Body of pancreas (tissue), 4 donors: ENCODE measurements around the gene METTL18. TPM values are rescaled to one million over a fixed set of nuclear protein-coding genes. Genes with fewer than 3 reads are reported as not detected.

Experiments
- ATAC-seq: fragments of 150-250 bp; one replicate; pipeline ENCODE4 v1.9.1; 2016
- DNase-seq, 4 donors: peaks; one replicate each; pipeline ENCODE4 v3.0.0-alpha.2; 2019
- H3K27ac ChIP-seq, 4 donors: fragments of 200-600 bp; sonication (generic); 1 replicate in 3 of 4; 2 replicates in 1 of 4; pipeline versions ENCODE4 v1.5.1 to v1.6.1; 2016 to 2019; ENCODE audit warnings: mild to moderate bottlenecking in 1 of 4, mixed read lengths in 1 of 4, moderate library complexity in 1 of 4
- H3K27me3 ChIP-seq, 2 donors: fragments of 200-600 bp; sonication (generic); one replicate each; pipeline ENCODE4 v1.6.0; 2016; ENCODE audit warnings: mild to moderate bottlenecking in 1 of 2
- H3K36me3 ChIP-seq, 2 donors: fragments of 200-600 bp; sonication (generic); replicated peaks in 1 of 2; 2 replicates each; pipeline ENCODE4 v1.5.1; 2016; ENCODE audit warnings: low read depth in 2 of 2; ENCODE audit not compliant: insufficient read depth in 1 of 2
- H3K4me1 ChIP-seq: fragments of 200-600 bp; sonication (generic); one replicate; pipeline ENCODE4 v1.6.0; 2016
- H3K4me3 ChIP-seq, 2 donors: fragments of 200-600 bp; sonication (generic); 1 replicate in 1 of 2; 2 replicates in 1 of 2; pipeline ENCODE4 v1.5.1; 2016 to 2019
- H3K9me3 ChIP-seq, 3 donors: fragments of 200-600 bp; sonication (generic); 1 replicate in 2 of 3; 2 replicates in 1 of 3; pipeline ENCODE4 v1.5.1; 2016
- POLR2A ChIP-seq, 3 donors: fragments of 450-650 bp; IDR thresholded peaks; one replicate each; pipeline ENCODE4 v1.6.1; 2016; ENCODE audit warnings: antibody characterized with exemption in 3 of 3, mild to moderate bottlenecking in 2 of 3
- WGBS, 2 donors: methylation state at CpG; one replicate each; pipeline ENCODE4 v1.1.5; 2017; 5-methylcytosine and 5-hydroxymethylcytosine counted together
- intact Hi-C: fragments of 100-400 bp; cut with DNase I; formaldehyde crosslinking; loops from one replicate; pipeline ENCODE4 v1.15.1; 2023
- total RNA-seq, 2 donors: library from RNA; depleted of rRNA; stranded (reverse); fragments of >200 nt; gene quantifications; one replicate each; pipeline ENCODE4 v1.1.0, GENCODE V29; 2016
- TF ChIP-seq, protein P1 (sequence below), 7 experiments: fragments of 450-650 bp in 4 of 7; fragments of 200-600 bp in 3 of 7; sonication (generic) in 3 of 7; IDR thresholded peaks; one replicate each; pipeline ENCODE4 v1.5.1; 2016 to 2019; ENCODE audit warnings: antibody characterized with exemption in 7 of 7

Gene METTL18
- total RNA-seq, 2 donors from 2014 or later, result 2.6 to 6.0 TPM

GRCh38 chr1:169802888-169803287 lies 8.2 kb upstream of the METTL18 start:
- Histone ChIP-seq H3K4me1 (no peaks in the 10 kb centered on the region), H3K4me3 (no peak overlapping the region), H3K9me3 (no peaks in the 10 kb centered on the region), H3K36me3 (peaks cover 0 to 5% of the 10 kb centered on the region in 2 donors), H3K27ac (no peak overlapping the region), H3K27me3 (no peaks in the 10 kb centered on the region)
- no peak for TF ChIP-seq POLR2A (IDR thresholded peaks at IDR 0.05)
- TF ChIP-seq, protein P1, sequence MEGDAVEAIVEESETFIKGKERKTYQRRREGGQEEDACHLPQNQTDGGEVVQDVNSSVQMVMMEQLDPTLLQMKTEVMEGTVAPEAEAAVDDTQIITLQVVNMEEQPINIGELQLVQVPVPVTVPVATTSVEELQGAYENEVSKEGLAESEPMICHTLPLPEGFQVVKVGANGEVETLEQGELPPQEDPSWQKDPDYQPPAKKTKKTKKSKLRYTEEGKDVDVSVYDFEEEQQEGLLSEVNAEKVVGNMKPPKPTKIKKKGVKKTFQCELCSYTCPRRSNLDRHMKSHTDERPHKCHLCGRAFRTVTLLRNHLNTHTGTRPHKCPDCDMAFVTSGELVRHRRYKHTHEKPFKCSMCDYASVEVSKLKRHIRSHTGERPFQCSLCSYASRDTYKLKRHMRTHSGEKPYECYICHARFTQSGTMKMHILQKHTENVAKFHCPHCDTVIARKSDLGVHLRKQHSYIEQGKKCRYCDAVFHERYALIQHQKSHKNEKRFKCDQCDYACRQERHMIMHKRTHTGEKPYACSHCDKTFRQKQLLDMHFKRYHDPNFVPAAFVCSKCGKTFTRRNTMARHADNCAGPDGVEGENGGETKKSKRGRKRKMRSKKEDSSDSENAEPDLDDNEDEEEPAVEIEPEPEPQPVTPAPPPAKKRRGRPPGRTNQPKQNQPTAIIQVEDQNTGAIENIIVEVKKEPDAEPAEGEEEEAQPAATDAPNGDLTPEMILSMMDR (IDR thresholded peaks at IDR 0.05), result no peak
- no peak for ATAC-seq
- no peak for DNase-seq
- intact Hi-C loops, result no loop called here

DNA sequence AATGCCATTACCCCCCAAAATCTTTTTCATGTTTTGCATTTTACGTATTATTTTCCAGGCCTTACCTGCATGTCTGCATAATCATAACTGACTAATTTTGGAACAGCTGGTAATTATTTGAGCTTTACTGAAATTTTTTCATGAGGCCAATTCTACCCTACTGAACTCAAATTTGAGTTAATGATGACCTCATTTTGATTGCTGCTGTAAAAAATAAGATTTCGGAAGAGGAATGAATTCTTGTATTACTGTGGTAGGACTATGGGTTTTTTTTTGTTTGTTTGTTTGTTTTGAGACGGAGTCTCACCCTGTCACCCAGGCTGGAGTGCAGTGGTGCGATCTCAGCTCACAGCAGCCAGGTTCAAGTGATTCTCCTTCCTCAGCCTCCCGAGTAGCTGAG lies 2.6 kb upstream of the METTL18 start:
- WGBS, 2 donors, result 90 to 92% methylated on average over 5 of the region's 5 CpGs
- DNase-seq (no peak), ATAC-seq (no peak)
- no peaks in the 10 kb centered on the region for H3K9me3 ChIP-seq
- TF ChIP-seq, protein P1 (IDR thresholded peaks at IDR 0.05), result no peak
- no peak for TF ChIP-seq POLR2A (IDR thresholded peaks at IDR 0.05)
- no peak overlapping the region for H3K27ac ChIP-seq
- intact Hi-C loops, result no loop called here
- no peaks in the 10 kb centered on the region for H3K27me3 ChIP-seq
- H3K4me1 ChIP-seq, result peaks cover 15% of the 10 kb centered on the region
- H3K4me3 ChIP-seq, result no peak overlapping the region
- H3K36me3 ChIP-seq, result no peaks in the 10 kb centered on the region

DNA sequence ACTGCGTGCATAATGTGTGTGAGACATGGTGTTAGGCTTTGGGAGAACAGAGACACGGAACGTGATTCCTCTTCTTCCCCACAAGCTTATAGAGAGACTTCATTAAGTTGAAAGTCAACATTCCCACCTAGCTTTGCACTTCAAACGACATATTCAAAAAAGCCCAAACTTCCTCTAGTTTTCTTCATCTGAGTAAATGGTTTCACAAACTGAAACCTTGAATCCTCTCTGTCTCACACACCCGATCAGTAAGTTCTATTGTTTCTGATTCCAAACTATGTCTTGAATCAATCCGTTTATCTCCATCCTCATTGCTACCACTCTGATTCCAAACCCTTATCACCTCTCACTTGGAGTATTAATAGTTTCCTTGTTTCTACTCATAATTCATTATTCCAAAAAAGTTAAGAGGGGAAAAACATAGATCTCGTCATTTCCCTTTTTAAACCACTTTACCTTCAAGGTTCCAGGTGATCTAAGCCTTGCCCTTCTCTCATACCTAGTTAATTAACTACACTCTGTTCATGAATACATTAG lies 1.6 kb upstream of the METTL18 start:
- TF ChIP-seq, protein P1 (IDR thresholded peaks at IDR 0.05), result no peak
- no peak for TF ChIP-seq POLR2A (IDR thresholded peaks at IDR 0.05)
- Histone ChIP-seq H3K27me3 (no peaks in the 10 kb centered on the region), H3K4me1 (peaks cover 15% of the 10 kb centered on the region), H3K9me3 (no peaks in the 10 kb centered on the region), H3K4me3 (no peak overlapping the region), H3K36me3 (no peaks in the 10 kb centered on the region), H3K27ac (no peak overlapping the region)
- DNase-seq (no peak), ATAC-seq (no peak)
- intact Hi-C loops, result no loop called here
- WGBS, 2 donors, result 78 to 79% methylated on average over 7 of the region's 7 CpGs

DNA sequence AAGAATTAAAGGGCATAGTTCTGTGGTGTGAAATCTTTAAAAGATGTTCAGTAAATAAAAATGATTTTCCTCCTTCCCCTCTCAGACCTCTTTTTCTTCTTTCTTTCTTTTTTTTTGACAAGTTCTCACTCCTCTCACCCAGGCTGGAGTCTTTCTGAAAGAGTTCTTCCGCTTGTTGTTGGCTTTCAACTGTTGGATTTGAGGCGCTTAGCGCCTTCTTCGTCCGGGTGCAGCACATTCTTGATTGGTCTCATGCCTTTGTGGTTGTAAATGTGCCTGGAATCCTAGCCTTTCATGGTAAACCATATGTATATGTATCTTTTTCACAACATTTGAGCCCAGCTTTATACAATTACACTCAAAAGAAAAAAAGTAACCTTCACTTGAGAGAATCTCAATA lies 980 bp upstream of the METTL18 start:
- H3K27ac ChIP-seq, result no peak overlapping the region
- intact Hi-C loops, result no loop called here
- WGBS, 2 donors, result 4 to 20% methylated on average over 5 of the region's 5 CpGs
- no peak for ATAC-seq
- H3K4me3 ChIP-seq, result no peak overlapping the region
- H3K36me3 ChIP-seq, result no peaks in the 10 kb centered on the region
- H3K4me1 ChIP-seq, result peaks cover 15% of the 10 kb centered on the region
- H3K9me3 ChIP-seq, result no peaks in the 10 kb centered on the region
- no peak for DNase-seq
- TF ChIP-seq POLR2A (IDR thresholded peaks at IDR 0.05), result no peak
- TF ChIP-seq, protein P1 (IDR thresholded peaks at IDR 0.05), result no peak
- no peaks in the 10 kb centered on the region for H3K27me3 ChIP-seq

DNA sequence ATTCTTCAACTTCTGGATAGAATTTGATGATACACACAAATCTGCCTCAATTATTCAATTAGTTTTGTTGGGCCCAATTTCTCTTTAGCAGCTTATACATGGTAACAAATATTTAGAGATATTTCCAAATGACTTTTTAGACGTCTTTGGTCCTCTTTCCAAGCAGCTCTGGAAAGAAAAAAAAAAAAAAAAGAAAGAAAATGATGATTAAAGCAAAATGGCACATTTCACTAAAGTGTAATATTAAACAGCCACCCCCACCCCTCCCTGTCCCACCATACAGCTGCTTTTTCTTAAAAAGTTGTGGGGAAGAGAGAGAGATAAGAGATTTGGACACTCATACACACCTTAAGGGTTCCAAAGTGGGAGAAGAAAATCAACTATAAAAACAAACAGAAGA lies 977 bp downstream of the METTL18 start:
- Histone ChIP-seq H3K27ac (peak overlapping the region in 1 of 4 donors; percentile 85), H3K4me3 (peak overlapping the region in 1 of 2 donors; percentile 52), H3K9me3 (no peaks in the 10 kb centered on the region), H3K27me3 (no peaks in the 10 kb centered on the region), H3K36me3 (no peaks in the 10 kb centered on the region), H3K4me1 (peaks cover 15% of the 10 kb centered on the region)
- intact Hi-C loops, result no loop called here
- WGBS, 2 donors, result 24 to 27% methylated on average over 1 of the region's 1 CpG
- no peak for ATAC-seq
- no peak for DNase-seq
- TF ChIP-seq POLR2A (IDR thresholded peaks at IDR 0.05), result no peak
- TF ChIP-seq, protein P1 (IDR thresholded peaks at IDR 0.05), result no peak
